Endothelial cell of umbilical vein (primary cell): ENCODE measurements around the gene PTPRK. TPM values are rescaled to one million over a fixed set of nuclear protein-coding genes. Genes with fewer than 3 reads are reported as not detected.

ENCODE experiments used
- BruUV-seq: library from RNA; stranded (reverse); fragments of 400-500 nt; replicated peaks from 2 replicates; lab custom pipeline; 2021; lab: Mats Ljungman, UMichigan
- CTCF ChIA-PET: fragments of 300-600, 350-600 bp; sonication (Branson Sonifier 250); formaldehyde crosslinking; loops from one replicate; lab custom pipeline; 2021; ENCODE audit warnings: antibody characterized with exemption, inconsistent platforms; lab: Charles Lee
- POLR2A ChIA-PET: fragments of 300-600, 350-600 bp; sonication (Branson Sonifier 250); formaldehyde crosslinking; loops from one replicate; lab custom pipeline; 2021; ENCODE audit warnings: antibody characterized with exemption, inconsistent platforms; lab: Charles Lee
- DNase-seq: peaks from one replicate; pipeline ENCODE4 v3.0.0-alpha.2; 2011; ENCODE audit warnings: low read depth, low spot score
- FAIRE-seq: peaks from 2 replicates; lab custom pipeline; 2011; peaks lifted over from hg19 to GRCh38; lab: Jason Lieb, UNC
- H2AFZ ChIP-seq: 2 replicates; pipeline ENCODE4 v1.6.0; 2012; ENCODE audit warnings: low read depth, low read length, control low read depth, inconsistent platforms
- H3K27ac ChIP-seq: 2 replicates; pipeline ENCODE4 v1.5.1; 2011; ENCODE audit warnings: low read depth, mild to moderate bottlenecking, control low read depth, low read length, moderate library complexity; ENCODE audit not compliant: insufficient read depth
- H3K27me3 ChIP-seq, 2 experiments: 2 replicates each; pipeline versions ENCODE4 v1.6.0 to v1.6.1; 2011; ENCODE audit warnings: low read length in 2 of 2, mixed read lengths in 1 of 2; ENCODE audit not compliant: control insufficient read depth in 2 of 2, insufficient read depth in 2 of 2
- H3K36me3 ChIP-seq, 2 experiments: 2 replicates in 1 of 2; 3 replicates in 1 of 2; pipeline ENCODE4 v1.5.1; 2011; ENCODE audit warnings: low read length in 2 of 2, mild to moderate bottlenecking in 1 of 2, moderate library complexity in 1 of 2; ENCODE audit not compliant: control insufficient read depth in 2 of 2, insufficient read depth in 2 of 2; ENCODE audit errors: extremely low read depth in 1 of 2
- H3K4me1 ChIP-seq: 3 replicates; pipeline ENCODE4 v1.5.1; 2011; ENCODE audit warnings: mild to moderate bottlenecking, low read length; ENCODE audit not compliant: control insufficient read depth, insufficient read depth; ENCODE audit errors: extremely low read depth
- H3K4me2 ChIP-seq: 2 replicates; pipeline ENCODE4 v1.6.1; 2011; ENCODE audit warnings: low read length, control low read depth, mixed read lengths; ENCODE audit not compliant: insufficient read depth
- H3K4me3 ChIP-seq, 3 experiments: fragments of 200-600 bp in 1 of 3; sonication (generic), shearing (Covaris generic) in 1 of 3; replicated peaks in 1 of 3; 2 replicates each; pipeline ENCODE4 v1.5.1; 2011 to 2016; ENCODE audit warnings: control low read depth in 3 of 3, low read length in 3 of 3, mild to moderate bottlenecking in 2 of 3, inconsistent platforms in 1 of 3, low read depth in 1 of 3, moderate library complexity in 1 of 3; ENCODE audit not compliant: insufficient read depth in 1 of 3
- H3K79me2 ChIP-seq: 2 replicates; pipeline ENCODE4 v1.6.0; 2012; ENCODE audit warnings: low read length, inconsistent platforms; ENCODE audit not compliant: control insufficient read depth, insufficient read depth
- H3K9ac ChIP-seq: replicated peaks from 2 replicates; pipeline ENCODE3; 2011; ENCODE audit warnings: low read length, control low read depth; ENCODE audit not compliant: insufficient read depth; ENCODE audit errors: extremely low read depth
- H3K9me1 ChIP-seq: replicated peaks from 3 replicates; pipeline ENCODE4 v1.6.0; 2011; ENCODE audit warnings: mild to moderate bottlenecking, low read length; ENCODE audit not compliant: control insufficient read depth, insufficient read depth; ENCODE audit errors: extremely low read depth
- H3K9me3 ChIP-seq: replicated peaks from 2 replicates; pipeline ENCODE4 v1.5.1; 2012; ENCODE audit warnings: low read length, inconsistent platforms; ENCODE audit not compliant: control insufficient read depth, insufficient read depth
- H4K20me1 ChIP-seq: replicated peaks from 2 replicates; pipeline ENCODE3; 2011; ENCODE audit warnings: mild to moderate bottlenecking, low read length; ENCODE audit not compliant: control insufficient read depth, insufficient read depth; ENCODE audit errors: extremely low read depth
- CTCF ChIP-seq, 2 donors: IDR thresholded peaks; 1 replicate in 1 of 2; 2 replicates in 1 of 2; pipeline ENCODE4 v1.5.1; 2011; ENCODE audit warnings: low read length in 2 of 2, mild to moderate bottlenecking in 2 of 2, moderate library complexity in 2 of 2, control low read depth in 1 of 2, inconsistent platforms in 1 of 2, low read depth in 1 of 2; ENCODE audit not compliant: insufficient read depth in 1 of 2; ENCODE audit errors: extremely low read depth in 1 of 2
- EZH2 ChIP-seq: IDR thresholded peaks from 2 replicates; pipeline ENCODE4 v1.6.1; 2012; ENCODE audit warnings: borderline replicate concordance, low read depth, mild to moderate bottlenecking, moderate library complexity, low read length, inconsistent platforms; ENCODE audit not compliant: severe bottlenecking
- FOS ChIP-seq: IDR thresholded peaks from 2 replicates; pipeline ENCODE4 v1.6.1; 2011; ENCODE audit warnings: mild to moderate bottlenecking, low read length, moderate library complexity, borderline replicate concordance; ENCODE audit not compliant: insufficient read depth
- GATA2 ChIP-seq: IDR thresholded peaks from 2 replicates; pipeline ENCODE4 v1.7.0; 2011; ENCODE audit warnings: low read depth, mild to moderate bottlenecking, moderate library complexity, mixed read lengths, low read length; ENCODE audit not compliant: insufficient read length, insufficient read depth
- JUN ChIP-seq: IDR thresholded peaks from 2 replicates; pipeline ENCODE4 v1.6.1; 2011; ENCODE audit warnings: borderline replicate concordance, low read depth; ENCODE audit not compliant: insufficient read length, insufficient read depth
- MAX ChIP-seq: IDR thresholded peaks from 2 replicates; pipeline ENCODE4 v1.6.1; 2011; ENCODE audit not compliant: insufficient read depth, insufficient read length
- MYC ChIP-seq: IDR thresholded peaks from one replicate; pipeline ENCODE4 v1.6.1; 2011; ENCODE audit warnings: mild to moderate bottlenecking, low read depth, low read length
- POLR2A ChIP-seq: IDR thresholded peaks from 2 replicates; pipeline ENCODE4 v1.6.1; 2012; ENCODE audit warnings: low read depth, mild to moderate bottlenecking, control low read depth, low read length
- POLR2AphosphoS5 ChIP-seq: IDR thresholded peaks from 2 replicates; pipeline ENCODE4 v1.6.1; 2012; ENCODE audit warnings: low read depth, mild to moderate bottlenecking, control low read depth, low read length, moderate library complexity; ENCODE audit not compliant: insufficient read depth
- dilution Hi-C: fragments of 300-500 bp; cut with MboI; formaldehyde crosslinking; loops from one replicate; pipeline ENCODE4 v1.15.0; 2019; ENCODE audit warnings: low sequenced_read_pairs; ENCODE audit not compliant: extremely low pct_ligation_motif_present
- intact Hi-C: fragments of 100-400 bp; cut with micrococcal nuclease; formaldehyde crosslinking; loops from one replicate; pipeline ENCODE4 v1.10.0; 2022
- polyA plus RNA-seq, 4 experiments: library from polyadenylated mRNA; depleted of rRNA in 3 of 4; stranded (reverse) in 3 of 4; unstranded in 1 of 4; fragments of >200 nt; gene quantifications; 2 replicates each; pipeline versions ENCODE4 v1.2.1 to v1.2.3, GENCODE V29; 2011 to 2012; ENCODE audit warnings: missing spikeins in 1 of 4
- total RNA-seq: library from RNA; stranded (reverse); gene quantifications from 2 replicates; pipeline ENCODE4 v1.2.3, GENCODE V29; 2021

The PTPRK gene
- total and polyA plus RNA-seq, 2 donors (not counting 3 experiments of a cell fraction or from before 2014, with no cell fraction given) = 15.2 to 74.0 TPM

GRCh38 chr6:128305976-128306375, 214.4 kb downstream of the PTPRK start:
- H3K4me3 ChIP-seq = no peak overlapping the region
- H4K20me1 ChIP-seq = no peaks in the 10 kb centered on the region
- no peaks in the 10 kb centered on the region for H3K9me1 ChIP-seq
- BruUV-seq = no TSS peak
- TF ChIP-seq GATA2 = no peak
- TF ChIP-seq MAX = no peak
- TF ChIP-seq MYC = no peak
- TF ChIP-seq POLR2AphosphoS5 = no peak
- no peak for TF ChIP-seq JUN
- TF ChIP-seq EZH2 = no peak
- no peak for TF ChIP-seq FOS
- no peak for TF ChIP-seq POLR2A
- TF ChIP-seq CTCF (IDR thresholded peaks at IDR 0.05; ENCODE audit: extremely low read depth in 1 of 2, insufficient read depth in 1 of 2, low read depth in 1 of 2, low read length in 2 of 2) = no peak
- no peak overlapping the region for H3K9ac ChIP-seq
- no peak overlapping the region for H3K4me2 ChIP-seq
- no peaks in the 10 kb centered on the region for H3K36me3 ChIP-seq
- no peaks in the 10 kb centered on the region for H3K27me3 ChIP-seq
- DNase-seq (no peak), FAIRE-seq (no peak)
- H3K27ac ChIP-seq = no peak overlapping the region
- intact Hi-C loops (no loop called here), dilution Hi-C loops (no loop called here)
- POLR2A ChIA-PET = no interaction called here
- CTCF ChIA-PET = interaction anchor here (0.6 kb wide), 1 partner anchor 681 kb away, joined by 3 read pairs; no protein-coding TSS in a partner anchor
- no peak overlapping the region for H2AFZ ChIP-seq
- peaks cover 23% of the 10 kb centered on the region for H3K79me2 ChIP-seq
- peaks cover 11% of the 10 kb centered on the region for H3K4me1 ChIP-seq
- H3K9me3 ChIP-seq = no peaks in the 10 kb centered on the region
